Neural crest cell (in vitro differentiated cells): ENCODE results near the gene THRB. TPM values are rescaled to one million over a fixed set of nuclear protein-coding genes. Genes with fewer than 3 reads are reported as not detected.

ENCODE experiments used
- DNase-seq: peaks from one replicate; pipeline ENCODE4 v3.0.0; 2021; ENCODE audit warnings: low read depth, mixed read lengths, low spot score
- H3K27ac Mint-ChIP-seq: one replicate; pipeline ENCODE4 v1.8.0; 2021; ENCODE audit warnings: mild to moderate bottlenecking, mixed read lengths; ENCODE audit not compliant: unreplicated experiment
- H3K27me3 Mint-ChIP-seq: 2 replicates; pipeline ENCODE4 v1.8.0; 2021; ENCODE audit warnings: low read depth, mild to moderate bottlenecking, mixed read lengths
- H3K36me3 Mint-ChIP-seq: 2 replicates; pipeline ENCODE4 v1.8.0; 2021; ENCODE audit warnings: low read depth, mild to moderate bottlenecking, mixed read lengths
- H3K4me1 Mint-ChIP-seq: 2 replicates; pipeline ENCODE4 v1.8.0; 2021; ENCODE audit warnings: mixed read lengths
- H3K4me3 Mint-ChIP-seq: one replicate; pipeline ENCODE4 v1.8.0; 2021; ENCODE audit warnings: mild to moderate bottlenecking, mixed read lengths
- H3K9me3 Mint-ChIP-seq: 2 replicates; pipeline ENCODE4 v1.8.0; 2021; ENCODE audit warnings: mixed read lengths
- CTCF ChIP-seq: fragments of 200-600 bp; sonication (generic); conservative IDR thresholded peaks from 2 replicates; pipeline ENCODE4 v1.5.0; 2021; ENCODE audit warnings: antibody characterized with exemption, mild to moderate bottlenecking
- total RNA-seq: library from RNA; stranded (reverse); gene quantifications from 2 replicates; pipeline ENCODE4 v1.2.1, GENCODE V29; 2021

THRB gene
- total RNA-seq, 1 donor from 2014 or later: 0.65 TPM

- TF ChIP-seq CTCF: no peak
- H3K27ac Mint-ChIP-seq: no peak overlapping the region
- H3K9me3 Mint-ChIP-seq: no peaks in the 10 kb centered on the region
- H3K27me3 Mint-ChIP-seq: peaks cover 88% of the 10 kb centered on the region
- no peak for DNase-seq
- peaks cover 12% of the 10 kb centered on the region for H3K4me1 Mint-ChIP-seq
- no peaks in the 10 kb centered on the region for H3K36me3 Mint-ChIP-seq
- H3K4me3 Mint-ChIP-seq: peak overlapping the region; percentile 75
These were observed 26.3 kb upstream of the THRB start for GRCh38 chr3:24520976-24521419.

GRCh38 chr3:24520101-24520495, 25.4 kb upstream of the THRB start:
- TF ChIP-seq CTCF: no peak
- Mint-ChIP-seq H3K36me3 (no peaks in the 10 kb centered on the region), H3K27me3 (peaks cover 82% of the 10 kb centered on the region), H3K9me3 (no peaks in the 10 kb centered on the region), H3K4me3 (peak overlapping the region; percentile 33), H3K4me1 (peaks cover 12% of the 10 kb centered on the region), H3K27ac (no peak overlapping the region)
- no peak for DNase-seq

- Mint-ChIP-seq H3K4me1 (peaks cover 12% of the 10 kb centered on the region), H3K36me3 (no peaks in the 10 kb centered on the region), H3K27ac (no peak overlapping the region), H3K9me3 (no peaks in the 10 kb centered on the region), H3K4me3 (peak overlapping the region; percentile 33), H3K27me3 (peaks cover 76% of the 10 kb centered on the region)
- no peak for DNase-seq
- no peak for TF ChIP-seq CTCF
These were observed 24.9 kb upstream of the THRB start for GRCh38 chr3:24519368-24520100.

- TF ChIP-seq CTCF: no peak
- DNase-seq: no peak
- Mint-ChIP-seq H3K36me3 (no peaks in the 10 kb centered on the region), H3K9me3 (no peaks in the 10 kb centered on the region), H3K4me3 (no peak overlapping the region), H3K27ac (no peak overlapping the region), H3K27me3 (peaks cover 73% of the 10 kb centered on the region), H3K4me1 (peaks cover 12% of the 10 kb centered on the region)
These were observed 24.3 kb upstream of the THRB start for GRCh38 chr3:24518990-24519367.

- Mint-ChIP-seq H3K27ac (no peak overlapping the region), H3K27me3 (peaks cover 34% of the 10 kb centered on the region), H3K4me3 (no peak overlapping the region), H3K9me3 (no peaks in the 10 kb centered on the region), H3K4me1 (no peaks in the 10 kb centered on the region), H3K36me3 (no peaks in the 10 kb centered on the region)
- no peak for TF ChIP-seq CTCF
- DNase-seq: no peak
These were observed 19.5 kb upstream of the THRB start for GRCh38 chr3:24514119-24514518.
